ENCODE data around the gene ERC2.

The ERC2 gene

DNA sequence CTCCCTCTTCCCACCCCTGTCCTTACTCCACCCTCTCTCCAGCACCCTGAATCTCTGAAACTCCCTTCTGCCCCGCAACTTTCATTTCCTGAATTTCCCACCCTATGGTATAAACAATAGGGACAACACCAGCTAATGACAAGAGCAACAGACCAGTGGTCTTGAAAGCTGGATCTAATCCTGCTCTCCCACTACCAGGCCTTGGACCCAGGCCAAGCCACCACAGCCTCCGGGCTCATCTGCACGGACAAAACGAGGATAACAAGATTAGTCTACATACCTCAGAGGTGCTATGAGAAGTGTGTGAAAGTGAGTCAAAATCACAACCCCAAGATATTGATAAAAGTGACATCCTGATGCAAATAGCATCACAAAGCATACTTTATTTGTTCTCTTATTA lies 128.6 kb downstream of the ERC2 start:
- TF ChIP-seq, protein P1, sequence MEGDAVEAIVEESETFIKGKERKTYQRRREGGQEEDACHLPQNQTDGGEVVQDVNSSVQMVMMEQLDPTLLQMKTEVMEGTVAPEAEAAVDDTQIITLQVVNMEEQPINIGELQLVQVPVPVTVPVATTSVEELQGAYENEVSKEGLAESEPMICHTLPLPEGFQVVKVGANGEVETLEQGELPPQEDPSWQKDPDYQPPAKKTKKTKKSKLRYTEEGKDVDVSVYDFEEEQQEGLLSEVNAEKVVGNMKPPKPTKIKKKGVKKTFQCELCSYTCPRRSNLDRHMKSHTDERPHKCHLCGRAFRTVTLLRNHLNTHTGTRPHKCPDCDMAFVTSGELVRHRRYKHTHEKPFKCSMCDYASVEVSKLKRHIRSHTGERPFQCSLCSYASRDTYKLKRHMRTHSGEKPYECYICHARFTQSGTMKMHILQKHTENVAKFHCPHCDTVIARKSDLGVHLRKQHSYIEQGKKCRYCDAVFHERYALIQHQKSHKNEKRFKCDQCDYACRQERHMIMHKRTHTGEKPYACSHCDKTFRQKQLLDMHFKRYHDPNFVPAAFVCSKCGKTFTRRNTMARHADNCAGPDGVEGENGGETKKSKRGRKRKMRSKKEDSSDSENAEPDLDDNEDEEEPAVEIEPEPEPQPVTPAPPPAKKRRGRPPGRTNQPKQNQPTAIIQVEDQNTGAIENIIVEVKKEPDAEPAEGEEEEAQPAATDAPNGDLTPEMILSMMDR (IDR thresholded peaks at IDR 0.05; ENCODE audit: extremely low read depth, missing control alignments): no peak
- no peak for DNase-seq (ENCODE audit: low spot score)

DNA sequence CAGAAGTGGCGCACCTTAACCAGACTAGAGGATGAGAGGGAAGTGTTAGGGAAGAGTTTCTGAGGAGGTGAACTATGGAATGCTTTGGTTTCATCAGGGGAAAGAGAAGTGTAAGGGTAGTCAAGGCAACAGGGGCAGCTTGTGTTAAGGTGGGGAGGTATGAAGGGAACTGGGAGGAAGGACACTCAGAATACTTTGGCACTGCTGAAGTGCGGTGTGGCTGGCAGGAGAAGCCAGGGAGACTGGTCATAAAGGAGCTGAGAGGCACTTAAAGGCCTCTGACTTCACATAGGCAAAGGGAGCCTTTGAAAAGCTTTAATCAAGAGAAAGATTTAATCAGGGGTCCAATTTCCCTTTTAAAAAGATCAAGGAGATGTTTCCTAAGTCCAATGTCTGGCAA lies 129.0 kb downstream of the ERC2 start:
- TF ChIP-seq, protein P1 (IDR thresholded peaks at IDR 0.05; ENCODE audit: extremely low read depth, missing control alignments): no peak
- no peak for DNase-seq (ENCODE audit: low spot score)

DNA sequence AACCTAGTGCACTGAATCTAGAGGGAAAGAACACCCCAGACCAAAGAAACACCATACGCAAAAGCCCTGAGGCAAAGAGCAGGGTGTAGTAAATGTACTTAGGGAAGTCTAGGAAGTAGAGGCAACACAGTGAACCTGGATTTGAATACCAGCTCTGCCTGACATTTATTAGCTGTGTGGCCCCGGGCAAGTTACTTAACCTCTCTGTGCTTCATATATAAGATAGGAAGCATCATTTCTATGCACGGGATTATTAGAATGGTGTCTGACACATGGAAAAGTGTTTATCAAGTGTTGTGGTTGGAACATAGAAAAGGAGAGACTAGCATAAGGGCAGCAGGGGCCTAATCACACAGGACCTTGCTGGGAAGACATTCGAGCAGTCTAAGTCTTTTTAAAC lies 132.2 kb downstream of the ERC2 start:
- TF ChIP-seq, protein P1 (IDR thresholded peaks at IDR 0.05; ENCODE audit: extremely low read depth, missing control alignments): no peak
- no peak for DNase-seq (ENCODE audit: low spot score)

DNA sequence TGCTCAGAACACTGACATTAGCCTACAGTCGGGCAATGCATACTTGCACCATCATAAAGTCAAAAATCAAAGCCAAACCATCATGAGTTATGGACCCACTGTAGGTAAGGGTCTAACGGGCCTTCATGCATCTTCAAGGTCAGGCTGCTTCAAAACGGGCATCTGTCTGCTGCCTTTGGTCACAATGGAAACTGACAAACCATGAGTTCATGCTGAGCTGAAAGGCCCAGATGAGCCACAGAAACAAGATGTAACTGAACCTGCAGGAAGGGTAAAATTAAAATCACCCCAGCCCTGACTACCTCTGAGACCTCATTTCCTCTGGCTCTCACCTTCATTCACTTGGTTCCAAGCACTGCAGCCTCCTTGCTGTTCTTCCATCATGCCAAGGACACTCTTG lies 143.8 kb downstream of the ERC2 start:
- DNase-seq (ENCODE audit: low spot score): no peak
- TF ChIP-seq, protein P1 (IDR thresholded peaks at IDR 0.05; ENCODE audit: extremely low read depth, missing control alignments): no peak

GRCh38 chr3:56323986-56324420 lies 144.3 kb downstream of the ERC2 start:
- TF ChIP-seq, protein P1 (IDR thresholded peaks at IDR 0.05; ENCODE audit: extremely low read depth, missing control alignments): no peak

DNA sequence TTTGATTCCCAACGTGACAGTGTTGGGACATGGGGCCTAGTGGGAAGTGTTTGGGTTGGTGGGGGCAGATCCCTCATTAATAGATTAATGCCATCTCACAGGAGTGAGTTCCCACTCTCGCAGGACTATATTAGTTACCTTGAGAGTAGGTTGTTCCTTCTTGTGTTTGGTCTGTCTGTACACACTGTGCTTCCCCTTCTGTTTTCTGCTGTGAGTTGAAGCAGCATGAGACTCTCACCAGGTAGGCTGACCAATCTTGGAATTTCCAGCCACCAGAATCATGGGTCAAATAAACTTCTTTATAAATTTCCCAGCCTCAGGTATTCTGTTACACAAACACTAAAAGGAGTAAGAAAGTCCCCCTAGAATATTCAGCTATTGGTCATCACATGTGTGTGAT lies 145.4 kb downstream of the ERC2 start:
- no peak for DNase-seq (ENCODE audit: low spot score)
- TF ChIP-seq, protein P1 (IDR thresholded peaks at IDR 0.05; ENCODE audit: extremely low read depth, missing control alignments): no peak

More at GRCh38 chr3:56323986-56324420, 144.3 kb downstream of the ERC2 start:
- no peak for DNase-seq (ENCODE audit: low spot score)

DNA sequence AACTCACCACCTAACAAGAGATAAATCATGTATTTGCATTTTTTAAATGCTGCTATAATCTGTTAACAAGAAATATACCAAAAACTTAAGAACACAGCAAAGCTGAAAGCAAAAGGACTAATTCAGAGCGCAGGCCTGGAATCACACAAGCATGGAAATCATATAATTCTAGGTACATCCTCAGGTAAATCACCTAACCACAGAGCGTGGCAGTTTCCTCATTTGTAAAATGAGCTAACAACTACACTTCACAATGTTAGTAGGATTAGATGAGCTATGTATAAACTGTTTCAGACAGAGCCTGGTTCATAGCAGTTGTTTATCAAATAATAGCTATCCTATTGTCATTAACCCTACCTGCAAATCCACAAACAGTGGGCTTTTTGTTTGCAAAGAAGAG lies 146.4 kb downstream of the ERC2 start:
- TF ChIP-seq, protein P1 (IDR thresholded peaks at IDR 0.05; ENCODE audit: extremely low read depth, missing control alignments): no peak

More for the DNA sequence above, 146.4 kb downstream of the ERC2 start:
- no peak for DNase-seq (ENCODE audit: low spot score)
